Transverse colon (tissue), 4 donors: ENCODE results near the gene LSM3. TPM values are rescaled to one million over a fixed set of nuclear protein-coding genes. Genes with fewer than 3 reads are reported as not detected.
"Not testable (repeated sequence)": the region's sequence is repeated elsewhere in the genome, so short reads cannot be mapped to it uniquely, and the experiment has no call there.

Experiments used
- DNase-seq: peaks from one replicate; pipeline ENCODE4 v3.0.0-alpha.2; 2019
- H3K27ac ChIP-seq, 4 donors: fragments of 200-600 bp; sonication (generic); 2 replicates each; pipeline ENCODE4 v1.5.1; 2016 to 2018; ENCODE audit warnings: inconsistent platforms in 4 of 4
- H3K27me3 ChIP-seq: fragments of 200-600 bp; sonication (generic); 2 replicates; pipeline ENCODE4 v1.5.1; 2017; ENCODE audit warnings: inconsistent platforms
- H3K36me3 ChIP-seq, 4 donors: fragments of 200-600 bp; sonication (generic); 2 replicates each; pipeline ENCODE4 v1.5.1; 2017 to 2019; ENCODE audit warnings: inconsistent platforms in 4 of 4
- H3K4me1 ChIP-seq, 4 donors: fragments of 200-600 bp; sonication (generic); 2 replicates each; pipeline ENCODE4 v1.5.1; 2017 to 2020; ENCODE audit warnings: inconsistent platforms in 4 of 4
- H3K4me3 ChIP-seq, 4 donors: fragments of 200-600 bp; sonication (generic); 1 replicate in 1 of 4; 2 replicates in 3 of 4; pipeline versions ENCODE4 v1.5.1 to v1.6.1; 2017 to 2019; ENCODE audit warnings: inconsistent platforms in 4 of 4
- H3K9me3 ChIP-seq, 2 donors: fragments of 200-600 bp; sonication (generic); 2 replicates each; pipeline ENCODE4 v1.5.1; 2017 to 2019; ENCODE audit warnings: inconsistent platforms in 2 of 2
- EP300 ChIP-seq: sonication (generic); formaldehyde crosslinking; IDR thresholded peaks from one replicate; pipeline ENCODE4 v1.6.1; 2017; ENCODE audit warnings: antibody characterized with exemption, low read depth
- POLR2A ChIP-seq: fragments of 450-650 bp; IDR thresholded peaks from one replicate; pipeline ENCODE4 v1.6.1; 2016; ENCODE audit warnings: antibody characterized with exemption, mild to moderate bottlenecking, moderate library complexity
- POLR2AphosphoS5 ChIP-seq, 3 donors: sonication (generic); formaldehyde crosslinking; IDR thresholded peaks; one replicate each; pipeline ENCODE4 v1.6.1; 2016; ENCODE audit warnings: antibody characterized with exemption in 3 of 3
- WGBS, 2 donors: methylation state at CpG; one replicate each; pipeline ENCODE4 v1.1.5; 2018; ENCODE audit warnings: low coverage in 1 of 2; 5-methylcytosine and 5-hydroxymethylcytosine counted together
- in situ Hi-C, 4 donors: fragments of 200-750 bp; cut with MboI; loops; one replicate each; pipeline versions ENCODE4 v1.15.0 to v1.15.1; 2017; ENCODE audit warnings: low sequenced_read_pairs in 3 of 4, low pct_ligation_motif_present in 1 of 4, low pct_unique_long_range_greater_than_20kb in 1 of 4
- intact Hi-C: fragments of 100-400 bp; cut with DNase I; formaldehyde crosslinking; loops from one replicate; pipeline ENCODE4 v1.15.1; 2023; ENCODE audit warnings: low total_unique reads
- total RNA-seq, 4 donors: library from RNA; depleted of rRNA; stranded (reverse); fragments of >200 nt; gene quantifications; one replicate each; pipeline ENCODE4 v1.1.0, GENCODE V29; 2016
- TF ChIP-seq, protein P1 (sequence below), 5 experiments: fragments of 200-600 bp in 3 of 5; fragments of 450-650 bp in 2 of 5; sonication (generic) in 3 of 5; IDR thresholded peaks; 1 replicate in 2 of 5; 2 replicates in 3 of 5; pipeline ENCODE4 v1.5.1; 2016 to 2017; ENCODE audit warnings: antibody characterized with exemption in 5 of 5, inconsistent platforms in 3 of 5, mild to moderate bottlenecking in 2 of 5, moderate library complexity in 1 of 5

LSM3 gene
- total RNA-seq, 4 donors from 2014 or later: 5.6 to 9.6 (median 8.0) TPM

DNA sequence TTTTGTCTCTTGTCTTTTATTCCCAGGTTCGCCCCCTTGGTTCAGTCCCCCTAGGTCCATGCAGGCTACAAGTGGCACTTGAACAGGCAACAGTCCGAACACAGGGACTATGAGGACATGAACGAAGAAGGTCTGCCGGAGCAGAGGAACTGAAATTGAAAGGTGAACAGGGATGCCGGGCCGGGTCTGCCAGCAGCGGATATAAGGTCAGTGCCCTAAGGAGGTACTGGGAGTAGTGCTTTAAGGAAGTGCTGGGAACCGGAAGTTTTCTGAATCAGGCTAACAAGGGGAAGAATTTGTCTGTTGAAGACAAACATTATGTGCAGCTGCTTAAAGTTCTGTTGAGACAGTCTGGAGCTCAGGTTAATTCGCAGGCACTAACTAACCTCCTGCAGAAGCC, 46.8 kb downstream of the LSM3 start:
- H3K4me1 ChIP-seq: peaks cover 0 to 38% (median 27%) of the 10 kb centered on the region in 4 donors
- peak overlapping the region in 3 of 4 donors; percentile 41 to 56 (median 44) for H3K27ac ChIP-seq
- WGBS, 2 donors: 42 to 58% methylated on average over 4 to 9 of the region's 9 CpGs
- in situ Hi-C loops: no loop called here
- peaks cover 9 to 15% of the 10 kb centered on the region in 2 donors for H3K9me3 ChIP-seq
- TF ChIP-seq EP300 (no peak), POLR2AphosphoS5 (IDR thresholded peaks at IDR 0.05) (no peak), POLR2A (no peak)
- TF ChIP-seq, protein P1, sequence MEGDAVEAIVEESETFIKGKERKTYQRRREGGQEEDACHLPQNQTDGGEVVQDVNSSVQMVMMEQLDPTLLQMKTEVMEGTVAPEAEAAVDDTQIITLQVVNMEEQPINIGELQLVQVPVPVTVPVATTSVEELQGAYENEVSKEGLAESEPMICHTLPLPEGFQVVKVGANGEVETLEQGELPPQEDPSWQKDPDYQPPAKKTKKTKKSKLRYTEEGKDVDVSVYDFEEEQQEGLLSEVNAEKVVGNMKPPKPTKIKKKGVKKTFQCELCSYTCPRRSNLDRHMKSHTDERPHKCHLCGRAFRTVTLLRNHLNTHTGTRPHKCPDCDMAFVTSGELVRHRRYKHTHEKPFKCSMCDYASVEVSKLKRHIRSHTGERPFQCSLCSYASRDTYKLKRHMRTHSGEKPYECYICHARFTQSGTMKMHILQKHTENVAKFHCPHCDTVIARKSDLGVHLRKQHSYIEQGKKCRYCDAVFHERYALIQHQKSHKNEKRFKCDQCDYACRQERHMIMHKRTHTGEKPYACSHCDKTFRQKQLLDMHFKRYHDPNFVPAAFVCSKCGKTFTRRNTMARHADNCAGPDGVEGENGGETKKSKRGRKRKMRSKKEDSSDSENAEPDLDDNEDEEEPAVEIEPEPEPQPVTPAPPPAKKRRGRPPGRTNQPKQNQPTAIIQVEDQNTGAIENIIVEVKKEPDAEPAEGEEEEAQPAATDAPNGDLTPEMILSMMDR (IDR thresholded peaks at IDR 0.05): no peak
- no peaks in the 10 kb centered on the region for H3K36me3 ChIP-seq
- peak; percentile 55 for DNase-seq
- H3K4me3 ChIP-seq: no peak overlapping the region
- intact Hi-C loops: no loop called here
- H3K27me3 ChIP-seq: no peaks in the 10 kb centered on the region

DNA sequence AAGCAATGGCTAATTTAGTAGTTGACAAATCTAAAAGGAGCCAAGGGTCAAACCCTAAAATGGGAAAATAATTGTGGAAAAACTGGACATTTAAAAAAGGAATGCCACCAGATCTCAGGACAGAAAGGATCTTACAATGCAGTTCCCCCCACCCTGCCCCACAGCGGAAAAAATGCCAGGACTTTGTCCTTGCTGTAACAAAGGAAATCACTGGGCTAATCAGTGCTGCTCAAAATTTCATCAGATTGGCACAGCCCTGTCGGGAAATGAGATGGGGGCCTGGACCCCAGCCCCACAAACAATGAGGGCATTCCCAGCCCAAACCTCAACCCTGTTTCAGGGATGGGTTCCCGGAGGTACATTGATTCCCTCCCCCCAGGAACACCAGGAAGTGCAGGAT, 47.7 kb downstream of the LSM3 start:
- H3K27me3 ChIP-seq, DNase-seq, in situ Hi-C loops, H3K36me3 ChIP-seq, H3K4me3 ChIP-seq, H3K9me3 ChIP-seq, intact Hi-C loops: not testable (repeated sequence)
- Histone ChIP-seq H3K27ac (peak overlapping the region in 2 of 4 donors; percentile 41 to 44), H3K4me1 (peaks cover 0 to 38% (median 27%) of the 10 kb centered on the region in 4 donors)
- WGBS, 2 donors: 57% methylated on average over 3 of the region's 3 CpGs; no CpG with 5 or more reads in 1 of the 2 donors

DNA sequence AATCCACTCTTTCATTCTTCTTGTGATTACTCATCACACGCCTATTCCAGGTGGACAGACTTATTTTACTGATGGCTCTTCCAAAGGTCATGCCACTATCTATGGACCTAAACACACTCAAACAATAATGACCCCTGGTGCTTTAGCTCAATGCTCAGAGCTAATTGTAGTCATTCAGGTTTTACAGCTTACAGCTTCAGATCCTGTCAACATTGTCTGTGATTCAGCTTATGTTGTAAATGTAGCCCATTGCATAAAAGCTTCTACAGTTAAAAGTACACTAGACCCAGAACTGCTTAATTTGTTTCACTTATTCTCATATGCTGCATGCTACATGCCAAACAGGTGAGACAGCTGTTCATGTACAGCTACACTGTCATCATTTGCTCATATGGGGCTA, 49.2 kb downstream of the LSM3 start:
- TF ChIP-seq POLR2A (no peak), POLR2AphosphoS5 (IDR thresholded peaks at IDR 0.05) (peak in 1 of 3 donors; percentile 59), EP300 (no peak)
- TF ChIP-seq, protein P1 (IDR thresholded peaks at IDR 0.05): no peak
- no peak for DNase-seq
- intact Hi-C loops (no loop called here), in situ Hi-C loops (no loop called here)
- no peaks in the 10 kb centered on the region for H3K27me3 ChIP-seq
- no peaks in the 10 kb centered on the region for H3K36me3 ChIP-seq
- H3K4me1 ChIP-seq: peaks cover 0 to 39% (median 28%) of the 10 kb centered on the region in 4 donors
- H3K27ac ChIP-seq: peak overlapping the region; percentile 32 to 63 (median 59)
- no peak overlapping the region for H3K4me3 ChIP-seq
- no peaks in the 10 kb centered on the region for H3K9me3 ChIP-seq
- 40 to 72% methylated on average over 1 of the region's 1 CpG for WGBS, 2 donors

DNA sequence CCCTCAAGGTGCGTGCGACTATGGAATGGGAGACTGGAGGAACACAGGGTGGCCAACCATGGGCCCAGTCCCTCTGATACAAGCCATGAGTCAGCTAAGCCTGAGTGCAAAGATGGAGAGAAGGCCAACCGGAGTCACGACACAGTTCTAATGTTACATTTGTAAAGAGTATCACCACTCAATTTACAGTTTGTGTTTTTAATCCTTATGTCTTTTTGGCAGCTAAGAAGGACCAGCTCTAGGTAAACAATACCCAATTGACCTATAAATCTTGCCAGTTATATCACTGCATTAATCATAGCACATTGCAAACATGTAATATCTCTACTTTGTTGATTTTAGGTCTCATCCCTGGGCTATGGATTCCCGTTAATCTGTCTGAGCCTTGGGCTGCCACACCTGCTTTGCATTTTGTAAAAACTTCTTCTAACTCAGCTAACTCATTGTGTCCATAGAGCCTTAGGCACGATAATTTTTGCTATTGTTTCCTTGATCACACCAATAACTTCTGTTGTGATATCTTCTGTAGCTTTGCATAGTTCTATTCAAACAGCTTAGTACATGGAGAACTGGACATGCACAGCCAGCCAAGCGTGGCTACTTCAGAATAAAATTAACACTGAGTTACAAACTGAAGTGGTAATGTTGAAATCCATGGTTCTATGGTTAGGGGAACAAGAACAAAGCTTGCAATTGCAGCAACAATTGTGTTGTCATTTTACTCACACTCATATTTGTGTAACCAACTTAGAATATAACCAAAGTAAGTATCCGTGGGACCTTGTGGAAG, 50.3 kb downstream of the LSM3 start:
- H3K27me3 ChIP-seq: no peaks in the 10 kb centered on the region

DNA sequence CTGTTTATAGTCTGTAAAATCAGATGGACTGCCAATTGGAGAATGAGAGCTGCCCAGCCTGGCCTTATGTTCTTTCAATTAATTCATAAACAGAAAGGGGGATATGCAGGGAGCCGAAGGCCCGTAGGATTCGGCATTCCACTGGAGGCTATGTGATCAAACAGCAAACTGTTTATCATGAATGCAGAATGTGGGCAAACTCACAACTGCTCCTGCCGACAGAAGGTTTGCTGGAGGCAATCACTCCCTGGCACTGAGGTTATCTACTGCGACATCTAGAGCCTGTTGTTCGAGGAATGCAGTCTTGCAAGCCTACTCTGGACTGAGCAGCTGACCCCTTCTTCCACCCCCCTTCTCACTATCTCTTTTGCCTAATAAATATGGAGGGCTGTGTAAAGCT, 51.1 kb downstream of the LSM3 start:
- H3K27me3 ChIP-seq, intact Hi-C loops, DNase-seq, H3K36me3 ChIP-seq, H3K4me3 ChIP-seq, in situ Hi-C loops, H3K9me3 ChIP-seq: not testable (repeated sequence)
- Histone ChIP-seq H3K4me1 (peaks cover 0 to 47% (median 30%) of the 10 kb centered on the region in 4 donors), H3K27ac (peak overlapping the region in 2 of 4 donors; percentile 1 to 11)
- WGBS, 2 donors: 60 to 82% methylated on average over 2 to 6 of the region's 6 CpGs

More for the DNA sequence above, 50.3 kb downstream of the LSM3 start:
- peaks cover 0 to 41% (median 28%) of the 10 kb centered on the region in 4 donors for H3K4me1 ChIP-seq
- no peaks in the 10 kb centered on the region for H3K36me3 ChIP-seq
- TF ChIP-seq, protein P1 (IDR thresholded peaks at IDR 0.05): no peak
- TF ChIP-seq EP300 (no peak), POLR2AphosphoS5 (IDR thresholded peaks at IDR 0.05) (no peak), POLR2A (no peak)
- DNase-seq: no peak
- in situ Hi-C loops (no loop called here), intact Hi-C loops (no loop called here)
- WGBS, 2 donors: 57 to 65% methylated on average over 7 to 8 of the region's 8 CpGs
- no peaks in the 10 kb centered on the region for H3K9me3 ChIP-seq
- H3K4me3 ChIP-seq: no peak overlapping the region
- peak overlapping the region; percentile 1 to 63 (median 46) for H3K27ac ChIP-seq
